ENCODE data around the gene HTR1A. TPM values are rescaled to one million over a fixed set of nuclear protein-coding genes. Genes with fewer than 3 reads are reported as not detected.

The HTR1A gene
- total RNA-seq: not detected in 2 replicates
- polyA plus RNA-seq (2012): not detected

GRCh38 chr5:63962279-63962678, at the start of gene HTR1A:
Gene HTR1A (minus strand): TSS chr5:63962445. CDS start chr5:63961719, 726 bp downstream.
- no peak for DNase-seq (ENCODE audit: low read depth)

- DNase-seq (ENCODE audit: low read depth): no peak
These were observed 41.7 kb upstream of the HTR1A start for GRCh38 chr5:64003966-64004365.

DNA sequence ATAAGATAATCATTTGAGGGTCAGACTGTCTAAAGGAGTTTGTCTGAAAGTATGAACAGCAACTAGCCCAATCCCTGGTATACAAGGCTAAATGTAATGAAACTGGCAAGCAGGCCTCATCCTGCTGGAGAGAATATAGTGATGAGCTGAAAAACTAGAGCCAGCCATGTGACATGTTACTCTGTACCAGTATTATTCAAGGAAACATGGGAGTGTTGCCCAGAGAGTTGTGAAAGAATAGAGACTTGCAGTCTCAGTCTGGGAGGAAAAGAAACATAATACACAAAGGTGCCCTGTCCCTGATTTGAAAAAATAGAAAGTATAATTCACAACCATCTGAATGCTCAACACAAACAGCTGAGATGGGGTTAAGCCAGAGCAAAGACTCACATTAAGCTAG, 37.9 kb upstream of the HTR1A start:
- DNase-seq (ENCODE audit: low read depth): no peak

- no peak for DNase-seq (ENCODE audit: low read depth)
These were observed 24.8 kb upstream of the HTR1A start for GRCh38 chr5:63987053-63987452.

DNA sequence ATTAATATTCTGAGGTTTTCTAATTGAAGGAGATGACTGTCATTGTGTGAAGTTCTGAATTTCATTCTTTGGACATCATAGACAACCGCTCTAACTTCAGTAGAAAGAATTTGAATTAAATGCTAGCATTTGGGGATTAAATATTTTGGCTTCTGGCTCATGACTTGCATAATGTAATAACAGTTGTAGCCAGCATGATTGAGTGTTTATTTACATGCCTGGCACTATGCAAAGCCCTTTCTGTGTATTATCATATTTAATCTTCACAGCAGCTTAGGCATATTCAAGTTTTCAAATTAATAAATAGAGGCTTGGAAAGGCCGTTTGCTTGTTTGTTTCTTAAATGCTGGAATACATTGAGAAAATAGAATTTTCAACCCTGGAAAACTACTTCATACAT, 19.6 kb upstream of the HTR1A start:
- no peak for DNase-seq (ENCODE audit: low read depth)

DNA sequence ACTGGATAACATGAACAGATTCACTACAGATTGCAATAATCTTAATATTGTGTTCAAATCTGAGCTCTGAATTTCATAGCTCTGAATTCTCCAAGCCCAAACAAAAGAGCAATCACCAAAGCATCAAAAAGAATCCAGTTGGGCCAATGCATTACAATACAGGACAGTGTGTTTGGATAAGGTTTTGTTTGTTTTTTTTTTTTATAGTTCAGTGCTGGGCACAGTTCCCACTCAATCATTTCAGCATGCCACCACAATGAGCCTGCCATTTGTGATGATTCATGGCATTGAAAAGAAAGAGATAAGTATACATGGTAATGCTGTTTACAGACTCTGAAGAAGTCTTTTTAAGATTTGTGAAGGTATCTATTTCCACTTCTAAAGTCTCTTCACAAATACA, 1.7 kb upstream of the HTR1A start:
- DNase-seq (ENCODE audit: low read depth): no peak

GRCh38 chr5:63963080-63963735, 963 bp upstream of the HTR1A start:
- peak; percentile 70 for DNase-seq (ENCODE audit: low read depth)

DNA sequence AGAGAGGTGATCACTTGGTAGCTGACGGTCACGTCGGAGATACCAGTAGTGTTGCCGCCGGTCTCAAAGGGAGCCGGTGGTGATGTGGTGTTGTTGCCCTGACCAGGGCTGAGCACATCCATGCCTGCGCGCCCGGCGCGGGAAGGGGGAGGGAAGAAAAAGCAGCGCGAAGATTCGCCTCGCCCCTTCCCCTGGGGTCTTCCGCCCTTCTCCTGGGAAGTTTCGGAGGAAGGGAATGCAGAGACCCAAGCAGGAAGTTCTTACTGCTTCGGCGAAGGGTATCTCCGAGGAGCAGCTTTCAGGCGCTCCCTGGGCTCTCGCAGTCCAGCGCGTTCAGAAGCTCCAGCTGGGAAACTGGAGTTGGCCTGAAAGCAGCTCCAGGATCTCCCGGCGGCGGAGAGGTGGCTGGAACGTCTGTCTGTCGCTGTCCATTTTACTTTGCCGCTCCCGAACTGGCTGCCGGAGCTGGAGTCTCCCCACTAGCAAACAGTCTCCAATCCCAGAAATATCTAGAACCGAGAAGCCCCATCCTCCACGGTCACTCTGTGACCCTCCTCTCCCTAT, 565 bp downstream of the HTR1A start:
- no peak for DNase-seq (ENCODE audit: low read depth)

DNA sequence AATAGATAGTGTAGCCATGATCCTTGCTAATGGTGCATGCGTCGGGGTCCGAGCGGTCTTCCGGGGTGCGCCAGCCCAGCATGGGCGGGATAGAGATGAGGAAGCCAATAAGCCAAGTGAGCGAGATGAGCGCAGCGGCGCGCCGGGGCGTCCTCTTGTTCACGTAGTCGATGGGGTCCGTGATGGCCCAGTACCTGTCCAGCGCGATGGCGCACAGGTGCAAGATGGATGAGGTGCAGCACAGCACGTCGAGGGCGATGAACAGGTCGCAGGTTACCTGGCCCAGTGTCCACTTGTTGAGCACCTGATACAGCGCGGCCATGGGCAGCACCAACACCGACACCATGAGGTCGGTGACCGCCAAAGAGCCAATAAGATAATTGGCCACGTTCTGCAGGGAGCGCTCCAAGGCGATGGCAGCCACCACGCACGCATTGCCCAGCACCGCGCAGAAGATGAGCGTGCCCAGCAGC, 1.1 kb downstream of the HTR1A start:
- no peak for DNase-seq (ENCODE audit: low read depth)

DNA sequence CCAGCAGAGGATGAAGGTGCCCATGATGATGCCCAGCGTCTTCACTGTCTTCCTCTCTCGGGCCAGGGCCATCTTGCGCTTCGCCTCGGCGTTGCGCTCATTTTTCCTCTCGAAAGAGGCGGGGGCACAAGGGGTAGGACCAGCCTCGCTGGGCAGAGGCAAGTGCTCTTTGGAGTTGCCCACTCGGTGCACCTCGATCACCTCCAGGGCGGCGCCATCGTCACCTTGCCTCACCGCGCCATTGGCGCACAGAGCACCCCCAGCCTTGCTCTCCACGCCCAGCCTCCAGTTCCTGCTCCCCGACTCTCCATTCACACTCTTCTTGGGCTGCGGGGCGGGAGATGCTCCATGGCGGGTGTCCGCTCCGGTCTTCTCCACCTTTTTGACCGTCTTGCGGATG, 1.6 kb downstream of the HTR1A start:
- DNase-seq (ENCODE audit: low read depth): no peak

DNA sequence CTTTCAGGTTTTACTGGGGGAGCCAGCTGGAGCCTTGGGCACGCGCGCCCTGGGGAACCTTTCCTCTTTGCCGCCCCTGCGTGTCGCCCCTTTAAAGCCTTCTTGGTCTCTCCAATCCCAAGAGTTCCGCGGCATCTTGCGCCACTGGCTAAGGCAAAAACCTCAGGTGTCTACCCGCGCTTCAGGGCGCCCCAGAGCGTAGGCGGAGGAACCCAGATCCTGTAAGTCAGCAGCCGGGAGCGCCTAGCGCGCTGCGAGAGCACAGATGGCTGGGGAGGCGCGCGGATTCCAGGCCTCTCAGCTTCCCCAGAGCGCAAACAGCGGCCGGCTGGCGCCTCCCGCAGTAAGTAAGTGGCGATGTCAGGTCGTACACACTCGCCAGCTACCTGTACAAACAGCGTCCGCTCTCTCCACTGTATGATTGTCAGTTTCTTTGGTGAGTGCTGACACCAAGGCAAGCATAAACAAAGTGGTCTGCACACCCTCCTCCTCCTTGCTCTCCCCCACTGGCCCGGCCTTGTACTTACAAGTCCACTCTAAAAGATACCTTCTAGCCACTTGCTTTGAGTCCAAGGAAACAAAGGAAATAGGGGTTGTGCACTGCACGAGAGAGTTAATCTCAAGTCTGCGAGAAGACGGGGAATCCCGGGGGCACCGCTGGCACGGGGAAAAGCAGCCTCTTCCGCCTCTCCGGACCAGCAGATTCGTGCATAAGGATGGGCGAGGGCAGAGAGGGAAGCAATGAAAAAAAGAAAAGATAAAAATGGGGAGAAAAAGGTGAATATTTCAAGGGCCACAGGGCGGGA, 2.9 kb downstream of the HTR1A start:
- DNase-seq (ENCODE audit: low read depth): no peak

- DNase-seq (ENCODE audit: low read depth): no peak
These were observed 3.6 kb downstream of the HTR1A start for GRCh38 chr5:63958654-63959053.

- no peak for DNase-seq (ENCODE audit: low read depth)
These were observed 4.6 kb downstream of the HTR1A start for GRCh38 chr5:63957617-63958016.

- DNase-seq (ENCODE audit: low read depth): no peak
These were observed 9.0 kb downstream of the HTR1A start for GRCh38 chr5:63953217-63953616.

DNA sequence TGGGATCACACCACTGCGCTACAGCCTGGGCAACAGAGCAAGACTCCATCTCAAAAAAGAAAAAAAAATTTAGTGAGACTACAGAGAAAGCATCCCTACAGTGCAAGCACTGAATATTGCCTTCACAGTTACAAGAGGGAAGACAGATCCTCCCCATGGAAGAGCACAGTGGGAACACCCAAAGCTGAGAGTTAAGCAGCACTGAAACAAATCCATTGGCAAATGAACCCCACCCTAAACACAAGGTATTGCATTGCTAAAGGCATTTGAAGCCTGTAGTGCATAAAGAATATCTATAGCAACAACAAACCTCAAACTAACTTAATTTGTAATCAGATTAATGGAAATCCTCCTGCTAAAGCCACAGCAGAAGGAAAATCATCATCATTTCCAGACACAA, 27.1 kb downstream of the HTR1A start:
- no peak for DNase-seq (ENCODE audit: low read depth)

DNA sequence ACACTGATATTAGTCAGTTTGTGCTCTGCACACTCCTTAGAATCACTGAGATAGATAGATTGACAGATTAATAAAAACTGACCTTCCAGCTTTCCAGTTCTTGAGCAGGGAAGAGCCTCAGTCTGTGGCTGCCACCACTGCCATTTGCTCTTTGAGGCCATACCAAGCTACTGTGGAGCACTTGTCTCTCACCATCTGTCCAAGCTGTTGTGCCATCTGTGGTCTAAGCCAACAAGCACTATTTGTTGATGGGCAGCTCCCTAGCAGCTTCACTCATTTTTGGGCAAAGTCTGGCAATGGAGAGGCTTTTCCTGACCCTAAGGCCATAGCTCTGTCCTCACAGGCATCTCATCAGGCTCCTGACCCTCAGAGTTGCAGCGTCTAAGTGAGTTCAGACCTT, 30.4 kb downstream of the HTR1A start:
- no peak for DNase-seq (ENCODE audit: low read depth)

DNA sequence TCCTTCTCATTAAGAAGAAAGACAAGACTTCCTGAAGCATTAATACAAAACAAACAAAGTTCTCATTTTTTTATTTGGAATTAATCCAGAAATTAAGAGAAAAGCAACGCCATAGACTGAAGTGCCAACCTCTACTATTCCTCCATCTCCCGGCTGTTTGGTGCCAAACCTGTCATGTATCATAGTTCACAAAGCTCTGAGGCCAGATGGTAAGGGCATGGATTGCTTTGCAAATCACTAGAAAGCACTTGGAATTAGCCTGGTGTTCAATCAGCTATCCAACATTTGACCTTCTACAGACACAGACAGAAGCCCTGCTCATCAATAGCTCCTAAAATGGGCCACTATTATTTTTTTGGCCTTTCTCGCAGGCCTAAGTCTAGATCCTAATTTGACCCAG, 33.8 kb downstream of the HTR1A start:
- DNase-seq (ENCODE audit: low read depth): no peak

GRCh38 chr5:63923914-63924313, 38.3 kb downstream of the HTR1A start:
- no peak for DNase-seq (ENCODE audit: low read depth)

GRCh38 chr5:63919763-63920478, 42.3 kb downstream of the HTR1A start:
- DNase-seq (ENCODE audit: low read depth): no peak

GRCh38 chr5:63916786-63917185, 45.5 kb downstream of the HTR1A start:
- peak; percentile 5 for DNase-seq (ENCODE audit: low read depth)

- no peak for DNase-seq (ENCODE audit: low read depth)
These were observed 50.4 kb downstream of the HTR1A start for GRCh38 chr5:63911871-63912270.
